HepG2 (cell line): ENCODE measurements around the gene B3GNT9. TPM values are rescaled to one million over a fixed set of nuclear protein-coding genes. Genes with fewer than 3 reads are reported as not detected.

ENCODE experiments used
- ATAC-seq: fragments of 200-7000 bp; cut with Tn5 transposase; 3 replicates; pipeline ENCODE4 v1.9.1; 2020; ENCODE audit warnings: mild to moderate bottlenecking, moderate library complexity
- BruUV-seq: library from RNA; stranded (reverse); fragments of 400-500 nt; replicated peaks from 2 replicates; lab custom pipeline; 2021; lab: Mats Ljungman, UMichigan
- CTCF ChIA-PET: fragments of 300-600 bp; formaldehyde crosslinking; extraction: SDS; loops from one replicate; lab custom pipeline; 2021; ENCODE audit warnings: low total read pairs, inconsistent platforms, low intra/inter-chr PET ratio; lab: Yijun Ruan, JAX
- POLR2A ChIA-PET: fragments of 350-600 bp; sonication (Branson Sonifier 250); formaldehyde crosslinking; loops from one replicate; lab custom pipeline; 2020; ENCODE audit warnings: antibody characterized with exemption, inconsistent platforms; lab: Yijun Ruan, JAX
- DNase-seq: peaks from one replicate; pipeline ENCODE4 v3.0.0-alpha.2; 2015; ENCODE audit warnings: low spot score
- FAIRE-seq: peaks from 3 replicates; lab custom pipeline; 2011; peaks lifted over from hg19 to GRCh38; lab: Jason Lieb, UNC
- H2AFZ ChIP-seq: one replicate; pipeline ENCODE4 v1.6.1; 2011; ENCODE audit warnings: low read length, inconsistent platforms
- H3K27ac ChIP-seq: fragments of 300-600 bp; 3 replicates; pipeline ENCODE4 v1.8.0; 2011; ENCODE audit warnings: mixed run types, mild to moderate bottlenecking, mixed read lengths, low read length, inconsistent platforms; ENCODE audit not compliant: insufficient read depth; ENCODE audit errors: extremely low read length
- H3K27me3 ChIP-seq, 2 experiments: fragments of 200-600 bp in 1 of 2; 2 replicates in 1 of 2; 3 replicates in 1 of 2; pipeline versions ENCODE4 v1.6.0 to v1.8.0; 2011; ENCODE audit warnings: low read length in 2 of 2, mild to moderate bottlenecking in 2 of 2, moderate library complexity in 2 of 2, inconsistent platforms in 1 of 2; ENCODE audit not compliant: insufficient read depth in 2 of 2, control insufficient read depth in 1 of 2
- H3K36me3 ChIP-seq, 2 experiments: fragments of 200-600 bp in 1 of 2; replicated peaks in 1 of 2; 2 replicates in 1 of 2; 3 replicates in 1 of 2; pipeline versions ENCODE4 v1.5.1 to v1.8.0; 2011; ENCODE audit warnings: low read length in 2 of 2, inconsistent platforms in 1 of 2; ENCODE audit not compliant: insufficient read depth in 2 of 2, control insufficient read depth in 1 of 2
- H3K4me1 ChIP-seq: 2 replicates; pipeline ENCODE4 v1.5.1; 2012; ENCODE audit warnings: low read length, inconsistent platforms; ENCODE audit not compliant: insufficient read depth
- H3K4me2 ChIP-seq: 2 replicates; pipeline ENCODE4 v1.6.0; 2011; ENCODE audit warnings: low read depth, low read length, inconsistent platforms
- H3K4me3 ChIP-seq, 3 experiments: fragments of 200-600 bp in 1 of 3; sonication (generic), shearing (Covaris generic) in 1 of 3; replicated peaks in 1 of 3; 2 replicates each; pipeline ENCODE4 v1.5.1; 2011 to 2016; ENCODE audit warnings: low read length in 3 of 3, inconsistent platforms in 2 of 3, low read depth in 2 of 3, mild to moderate bottlenecking in 2 of 3, control low read depth in 1 of 3, mixed read lengths in 1 of 3; ENCODE audit not compliant: insufficient read depth in 1 of 3
- H3K79me2 ChIP-seq: one replicate; pipeline ENCODE4 v1.6.1; 2011; ENCODE audit warnings: low read length, inconsistent platforms; ENCODE audit not compliant: insufficient read depth
- H3K9ac ChIP-seq: 2 replicates; pipeline ENCODE4 v1.6.0; 2011; ENCODE audit warnings: mild to moderate bottlenecking, low read depth, low read length, inconsistent platforms; ENCODE audit not compliant: insufficient read depth
- H3K9me3 ChIP-seq: 2 replicates; pipeline ENCODE4 v1.5.1; 2012; ENCODE audit warnings: mild to moderate bottlenecking, low read length
- H4K20me1 ChIP-seq: 2 replicates; pipeline ENCODE4 v1.6.0; 2011; ENCODE audit warnings: inconsistent platforms, mild to moderate bottlenecking, low read length, moderate library complexity; ENCODE audit not compliant: insufficient read depth
- MEIS1 ChIP-seq: sonication (generic); formaldehyde crosslinking; IDR thresholded peaks from 2 replicates; pipeline ENCODE4 v1.9.0; 2021; ENCODE audit warnings: mild to moderate bottlenecking, missing genetic modification reagents, moderate library complexity, borderline replicate concordance
- RNF2 ChIP-seq: fragments of 450-650 bp; conservative IDR thresholded peaks from 2 replicates; pipeline ENCODE4 v1.6.1; 2016; ENCODE audit warnings: low read depth
- SPEN ChIP-seq: sonication (generic); formaldehyde crosslinking; IDR thresholded peaks from 2 replicates; pipeline ENCODE4 v1.5.1; 2020; ENCODE audit warnings: low read depth, mild to moderate bottlenecking, missing genetic modification reagents
- TCF7L2 ChIP-seq: IDR thresholded peaks from 2 replicates; pipeline ENCODE4 v1.6.1; 2011; ENCODE audit warnings: mild to moderate bottlenecking, low read depth, low read length, moderate library complexity
- ZKSCAN8 ChIP-seq: IDR thresholded peaks from 2 replicates; pipeline ENCODE4 v1.6.1; 2016; ENCODE audit warnings: borderline replicate concordance, missing genetic modification reagents, missing compliant biosample characterization
- ZMYM3 ChIP-seq: sonication (generic); formaldehyde crosslinking; IDR thresholded peaks from 2 replicates; pipeline ENCODE4 v1.5.1; 2020; ENCODE audit warnings: mild to moderate bottlenecking, missing genetic modification reagents
- ZNF230 ChIP-seq: sonication (generic); formaldehyde crosslinking; IDR thresholded peaks from 2 replicates; pipeline ENCODE4 v1.4.0; 2020; ENCODE audit warnings: mild to moderate bottlenecking, missing genetic modification reagents
- WGBS: methylation state at CpG from one replicate; pipeline ENCODE4 v1.1.6; 2017; ENCODE audit warnings: low lambda C conversion rate; 5-methylcytosine and 5-hydroxymethylcytosine counted together
- in situ Hi-C: cut with HindIII; loops from 2 replicates; pipeline ENCODE4 v1.10.0; 2017; ENCODE audit warnings: low pct_unique_long_range_greater_than_20kb; ENCODE audit not compliant: extremely low pct_ligation_motif_present
- intact Hi-C: fragments of 100-400 bp; cut with micrococcal nuclease; formaldehyde crosslinking; loops from one replicate; pipeline ENCODE4 v1.10.0; 2022; ENCODE audit not compliant: unreplicated experiment
- polyA plus RNA-seq, 8 experiments: library from polyadenylated mRNA; depleted of rRNA in 3 of 8; stranded (reverse) in 7 of 8; unstranded in 1 of 8; fragments of >200 nt; fragmentation: Illumina TruSeq in 4 of 8; extraction: Trizol in 4 of 8; gene quantifications; 2 replicates each; pipeline versions ENCODE4 v1.2.1 to v1.2.3, GENCODE V29; 2011 to 2016; ENCODE audit warnings: low read depth in 4 of 8, missing spikeins in 1 of 8, mixed read lengths in 1 of 8; ENCODE audit not compliant: insufficient read depth in 1 of 8
- total RNA-seq, 5 experiments: library from RNA; depleted of rRNA; stranded (reverse); fragments of >200 nt; fragmentation: Illumina TruSeq; extraction: Trizol; gene quantifications; 2 replicates each; pipeline ENCODE4 v1.2.3, GENCODE V29; 2016; ENCODE audit warnings: low read depth in 1 of 5
- TF ChIP-seq, protein P1 (sequence below): IDR thresholded peaks from 2 replicates; pipeline ENCODE4 v1.6.1; 2016; ENCODE audit warnings: missing compliant biosample characterization, missing genetic modification reagents, borderline replicate concordance
- TF ChIP-seq, protein P2 (sequence below): sonication (generic); formaldehyde crosslinking; IDR thresholded peaks from 2 replicates; pipeline ENCODE4 v1.8.1; 2023; ENCODE audit warnings: mild to moderate bottlenecking, moderate library complexity, missing genetic modification reagents
- TF ChIP-seq, protein P3 (sequence below): sonication (generic); formaldehyde crosslinking; IDR thresholded peaks from 2 replicates; pipeline ENCODE4 v1.5.0; 2020; ENCODE audit warnings: missing genetic modification reagents
- TF ChIP-seq, protein P4 (sequence below), 2 experiments: sonication (generic) in 1 of 2; formaldehyde crosslinking in 1 of 2; IDR thresholded peaks; 2 replicates each; pipeline versions ENCODE4 v1.4.0 to v1.6.1; 2016 to 2020; ENCODE audit warnings: borderline replicate concordance in 1 of 2, low read depth in 1 of 2, mild to moderate bottlenecking in 1 of 2, missing genetic modification reagents in 1 of 2
- TF ChIP-seq, protein P5 (sequence below), 2 experiments: sonication (generic) in 1 of 2; formaldehyde crosslinking in 1 of 2; IDR thresholded peaks; 2 replicates each; pipeline versions ENCODE4 v1.4.0 to v1.6.1; 2018 to 2020; ENCODE audit warnings: missing genetic modification reagents in 2 of 2, borderline replicate concordance in 1 of 2, low read depth in 1 of 2, mild to moderate bottlenecking in 1 of 2, missing biosample characterization in 1 of 2

The B3GNT9 gene
- total and polyA plus RNA-seq, 2 of the 13 experiments (the other 11 are each of a cell fraction or from before 2014, with no cell fraction given) = 1.5 to 3.1 TPM

DNA sequence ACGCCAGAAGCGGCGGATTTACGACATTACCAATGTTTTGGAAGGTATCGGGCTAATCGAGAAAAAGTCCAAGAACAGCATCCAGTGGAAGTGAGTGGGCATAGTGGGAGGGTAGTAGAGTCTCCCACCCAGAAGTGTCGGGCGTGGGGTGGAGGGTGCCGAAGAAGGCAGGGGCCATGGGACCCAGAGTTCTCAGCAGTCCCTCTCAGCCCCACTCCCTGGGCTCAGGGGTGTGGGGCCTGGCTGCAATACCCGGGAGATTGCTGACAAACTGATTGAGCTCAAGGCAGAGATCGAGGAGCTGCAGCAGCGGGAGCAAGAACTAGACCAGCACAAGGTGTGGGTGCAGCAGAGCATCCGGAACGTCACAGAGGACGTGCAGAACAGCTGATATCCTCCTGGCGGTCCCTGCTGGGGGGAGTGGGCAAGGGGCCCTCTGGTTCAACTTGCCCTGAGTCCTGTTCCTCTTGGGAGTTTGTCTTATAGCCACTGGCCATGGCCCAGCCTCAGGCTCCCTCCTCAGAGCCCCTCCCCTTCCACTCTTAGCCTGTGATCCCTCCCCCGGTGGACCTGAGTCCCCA is 42.1 kb upstream of the B3GNT9 start:
- peak overlapping the region; percentile 97 for H3K4me2 ChIP-seq
- WGBS = 8% methylated on average over 17 of the region's 17 CpGs
- no peak overlapping the region for H2AFZ ChIP-seq
- peaks cover 21% of the 10 kb centered on the region for H3K79me2 ChIP-seq
- ATAC-seq (no peak), DNase-seq (no peak), FAIRE-seq (no peak)
- in situ Hi-C loops (no loop called here), intact Hi-C loops (loop anchor here (2.0 kb wide), 1 partner anchor 54 kb away; the partner anchor contains the start of gene FHOD1)
- CTCF ChIA-PET = no interaction called here
- peak overlapping the region; percentile 98 for H3K9ac ChIP-seq
- H3K4me3 ChIP-seq = peak overlapping the region; percentile 84 to 99 (median 97)
- BruUV-seq = no TSS peak
- peaks cover 4 to 16% of the 10 kb centered on the region in 2 experiments; a peak in 2 of 5 replicates for H3K27me3 ChIP-seq
- H3K27ac ChIP-seq = peak overlapping the region; percentile 59
- POLR2A ChIA-PET = interaction anchor here (0.9 to 1.9 kb wide), 6 partner anchors 7 to 55 kb away, joined by 3 to 8 read pairs (median 4); partner anchors contain the start of genes FHOD1, NOL3 and TMEM208
- H3K4me1 ChIP-seq = peaks cover 38% of the 10 kb centered on the region
- no peaks in the 10 kb centered on the region for H3K9me3 ChIP-seq
- peaks cover 29 to 43% of the 10 kb centered on the region in 2 experiments for H3K36me3 ChIP-seq
- no peaks in the 10 kb centered on the region; the same call in 1 of the 2 replicates for H4K20me1 ChIP-seq
- TF ChIP-seq, protein P1, sequence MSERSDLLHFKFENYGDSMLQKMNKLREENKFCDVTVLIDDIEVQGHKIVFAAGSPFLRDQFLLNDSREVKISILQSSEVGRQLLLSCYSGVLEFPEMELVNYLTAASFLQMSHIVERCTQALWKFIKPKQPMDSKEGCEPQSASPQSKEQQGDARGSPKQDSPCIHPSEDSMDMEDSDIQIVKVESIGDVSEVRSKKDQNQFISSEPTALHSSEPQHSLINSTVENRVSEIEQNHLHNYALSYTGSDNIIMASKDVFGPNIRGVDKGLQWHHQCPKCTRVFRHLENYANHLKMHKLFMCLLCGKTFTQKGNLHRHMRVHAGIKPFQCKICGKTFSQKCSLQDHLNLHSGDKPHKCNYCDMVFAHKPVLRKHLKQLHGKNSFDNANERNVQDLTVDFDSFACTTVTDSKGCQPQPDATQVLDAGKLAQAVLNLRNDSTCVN = no peak
- TF ChIP-seq SPEN (CRISPR knock-in tag) = no peak
- TF ChIP-seq, protein P2, sequence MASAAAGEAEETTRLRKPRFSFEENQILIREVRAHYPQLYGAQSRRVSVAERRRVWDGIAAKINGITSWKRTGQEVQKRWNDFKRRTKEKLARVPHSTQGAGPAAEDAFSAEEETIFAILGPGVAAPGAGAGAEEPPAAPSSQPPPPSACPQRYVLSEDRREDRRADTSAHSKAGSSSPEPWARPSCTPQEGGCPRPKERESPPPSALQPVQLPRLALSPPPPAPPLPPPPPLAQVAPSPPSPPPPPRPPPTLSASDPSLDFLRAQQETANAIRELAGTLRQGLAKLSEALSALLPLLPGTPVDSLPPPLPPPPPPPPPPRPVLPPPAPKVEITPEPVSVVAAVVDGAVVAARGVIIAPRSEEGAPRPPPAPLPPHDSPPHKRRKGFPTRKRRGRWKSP (CRISPR knock-in tag) = no peak
- 0 out of 2 replicates have a peak, but pooled peaks have one; percentile 44 for TF ChIP-seq ZNF230 (CRISPR knock-in tag)
- no peak for TF ChIP-seq TCF7L2
- TF ChIP-seq, protein P3, sequence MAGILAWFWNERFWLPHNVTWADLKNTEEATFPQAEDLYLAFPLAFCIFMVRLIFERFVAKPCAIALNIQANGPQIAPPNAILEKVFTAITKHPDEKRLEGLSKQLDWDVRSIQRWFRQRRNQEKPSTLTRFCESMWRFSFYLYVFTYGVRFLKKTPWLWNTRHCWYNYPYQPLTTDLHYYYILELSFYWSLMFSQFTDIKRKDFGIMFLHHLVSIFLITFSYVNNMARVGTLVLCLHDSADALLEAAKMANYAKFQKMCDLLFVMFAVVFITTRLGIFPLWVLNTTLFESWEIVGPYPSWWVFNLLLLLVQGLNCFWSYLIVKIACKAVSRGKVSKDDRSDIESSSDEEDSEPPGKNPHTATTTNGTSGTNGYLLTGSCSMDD (CRISPR knock-in tag) = no peak
- TF ChIP-seq MEIS1 (CRISPR knock-in tag) = 0 out of 2 replicates have a peak, but pooled peaks have one; percentile 53
- no peak for TF ChIP-seq RNF2
- no peak for TF ChIP-seq ZKSCAN8 (CRISPR knock-in tag)
- TF ChIP-seq, protein P4, sequence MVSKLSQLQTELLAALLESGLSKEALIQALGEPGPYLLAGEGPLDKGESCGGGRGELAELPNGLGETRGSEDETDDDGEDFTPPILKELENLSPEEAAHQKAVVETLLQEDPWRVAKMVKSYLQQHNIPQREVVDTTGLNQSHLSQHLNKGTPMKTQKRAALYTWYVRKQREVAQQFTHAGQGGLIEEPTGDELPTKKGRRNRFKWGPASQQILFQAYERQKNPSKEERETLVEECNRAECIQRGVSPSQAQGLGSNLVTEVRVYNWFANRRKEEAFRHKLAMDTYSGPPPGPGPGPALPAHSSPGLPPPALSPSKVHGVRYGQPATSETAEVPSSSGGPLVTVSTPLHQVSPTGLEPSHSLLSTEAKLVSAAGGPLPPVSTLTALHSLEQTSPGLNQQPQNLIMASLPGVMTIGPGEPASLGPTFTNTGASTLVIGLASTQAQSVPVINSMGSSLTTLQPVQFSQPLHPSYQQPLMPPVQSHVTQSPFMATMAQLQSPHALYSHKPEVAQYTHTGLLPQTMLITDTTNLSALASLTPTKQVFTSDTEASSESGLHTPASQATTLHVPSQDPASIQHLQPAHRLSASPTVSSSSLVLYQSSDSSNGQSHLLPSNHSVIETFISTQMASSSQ (IDR thresholded peaks at IDR 0.05; ENCODE audit: low read depth) = no peak
- TF ChIP-seq, protein P4 (CRISPR knock-in tag; IDR thresholded peaks at IDR 0.05; ENCODE audit: borderline replicate concordance) = 0 out of 2 replicates have a peak, but pooled peaks have one; percentile 26
- TF ChIP-seq, protein P5, sequence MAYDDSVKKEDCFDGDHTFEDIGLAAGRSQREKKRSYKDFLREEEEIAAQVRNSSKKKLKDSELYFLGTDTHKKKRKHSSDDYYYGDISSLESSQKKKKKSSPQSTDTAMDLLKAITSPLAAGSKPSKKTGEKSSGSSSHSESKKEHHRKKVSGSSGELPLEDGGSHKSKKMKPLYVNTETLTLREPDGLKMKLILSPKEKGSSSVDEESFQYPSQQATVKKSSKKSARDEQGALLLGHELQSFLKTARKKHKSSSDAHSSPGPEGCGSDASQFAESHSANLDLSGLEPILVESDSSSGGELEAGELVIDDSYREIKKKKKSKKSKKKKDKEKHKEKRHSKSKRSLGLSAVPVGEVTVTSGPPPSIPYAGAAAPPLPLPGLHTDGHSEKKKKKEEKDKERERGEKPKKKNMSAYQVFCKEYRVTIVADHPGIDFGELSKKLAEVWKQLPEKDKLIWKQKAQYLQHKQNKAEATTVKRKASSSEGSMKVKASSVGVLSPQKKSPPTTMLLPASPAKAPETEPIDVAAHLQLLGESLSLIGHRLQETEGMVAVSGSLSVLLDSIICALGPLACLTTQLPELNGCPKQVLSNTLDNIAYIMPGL (CRISPR knock-in tag; IDR thresholded peaks at IDR 0.05; ENCODE audit: borderline replicate concordance in 1 of 2, low read depth in 1 of 2) = no peak; a peak in 1 of 4 replicates
- TF ChIP-seq ZMYM3 (CRISPR knock-in tag) = no peak
